ENCODE data around the gene TCERG1.
"Not testable (repeated sequence)": the region's sequence is repeated elsewhere in the genome, so short reads cannot be mapped to it uniquely, and the experiment has no call there.

Gene TCERG1

GRCh38 chr5:146556884-146557283, 109.8 kb downstream of the TCERG1 start:
- H3K27ac Mint-ChIP-seq; H3K4me3 Mint-ChIP-seq; H3K36me3 Mint-ChIP-seq; H3K9me3 Mint-ChIP-seq (ENCODE audit: low read depth); H3K4me1 Mint-ChIP-seq (ENCODE audit: low read depth); H3K27me3 Mint-ChIP-seq: not testable (repeated sequence)

- Mint-ChIP-seq H3K9me3 (ENCODE audit: low read depth) (no peaks in the 10 kb centered on the region), H3K27me3 (peaks cover 5% of the 10 kb centered on the region), H3K4me3 (no peak overlapping the region), H3K36me3 (no peaks in the 10 kb centered on the region), H3K27ac (no peak overlapping the region), H3K4me1 (ENCODE audit: low read depth) (no peaks in the 10 kb centered on the region)
Observed at GRCh38 chr5:146560205-146560812, 113.2 kb downstream of the TCERG1 start.

Data from activated naive CD8-positive, alpha-beta T cell (primary cell).